MM.1S (cell line): ENCODE results near the gene CELF4.

Source experiments
- DNase-seq: peaks from one replicate; pipeline ENCODE4 v3.0.0-alpha.2; 2015
- H2AFZ ChIP-seq: fragments of 300-600 bp; sonication (generic); 2 replicates; pipeline ENCODE4 v1.6.0; 2016; ENCODE audit warnings: antibody characterized with exemption, low read length
- H3F3A ChIP-seq: fragments of 300-600 bp; sonication (generic); 2 replicates; pipeline ENCODE4 v1.6.1; 2016; ENCODE audit warnings: mild to moderate bottlenecking, antibody characterized with exemption, low read length, moderate library complexity, mixed read lengths; ENCODE audit not compliant: insufficient read depth
- H3K27ac ChIP-seq: fragments of 300-600 bp; sonication (generic); 2 replicates; pipeline ENCODE4 v1.5.1; 2016; ENCODE audit warnings: mild to moderate bottlenecking, low read length
- H3K27me3 ChIP-seq: fragments of 300-600 bp; sonication (generic); replicated peaks from 2 replicates; pipeline ENCODE4 v1.6.0; 2016; ENCODE audit warnings: low read length; ENCODE audit not compliant: insufficient read depth
- H3K36me3 ChIP-seq: fragments of 300-600 bp; sonication (generic); replicated peaks from 2 replicates; pipeline ENCODE4 v1.6.1; 2016; ENCODE audit warnings: mild to moderate bottlenecking, low read length, mixed read lengths; ENCODE audit not compliant: insufficient read depth
- H3K4me1 ChIP-seq: fragments of 300-600 bp; sonication (generic); 2 replicates; pipeline ENCODE4 v1.6.1; 2016; ENCODE audit warnings: low read length, mixed read lengths
- H3K4me2 ChIP-seq: fragments of 300-600 bp; sonication (generic); 2 replicates; pipeline ENCODE4 v1.6.0; 2016; ENCODE audit warnings: low read depth, low read length
- H3K4me3 ChIP-seq: fragments of 300-600 bp; sonication (generic); 2 replicates; pipeline ENCODE4 v1.5.1; 2016; ENCODE audit warnings: low read length, mixed read lengths
- H3K79me2 ChIP-seq: fragments of 300-600 bp; sonication (generic); 2 replicates; pipeline ENCODE4 v1.6.1; 2016; ENCODE audit warnings: mixed run types, low read length, mixed read lengths
- H3K9ac ChIP-seq: fragments of 300-600 bp; sonication (generic); 2 replicates; pipeline ENCODE4 v1.6.1; 2016; ENCODE audit warnings: low read length, mixed read lengths
- H3K9me2 ChIP-seq: fragments of 300-600 bp; sonication (generic); replicated peaks from 2 replicates; pipeline ENCODE4 v1.6.1; 2016; ENCODE audit warnings: mild to moderate bottlenecking, low read length, mixed read lengths; ENCODE audit not compliant: insufficient read depth
- H3K9me3 ChIP-seq: fragments of 300-600 bp; sonication (generic); replicated peaks from 2 replicates; pipeline ENCODE4 v1.6.1; 2016; ENCODE audit warnings: mild to moderate bottlenecking, low read length, mixed read lengths; ENCODE audit not compliant: insufficient read depth
- H4K20me1 ChIP-seq: fragments of 300-600 bp; sonication (generic); 2 replicates; pipeline ENCODE4 v1.6.1; 2016; ENCODE audit warnings: mild to moderate bottlenecking, low read length, moderate library complexity, mixed read lengths; ENCODE audit not compliant: insufficient read depth
- EZH2 ChIP-seq: fragments of 300-600 bp; sonication (generic); optimal IDR thresholded peaks from 2 replicates; pipeline ENCODE3; 2017; ENCODE audit warnings: low read depth, mild to moderate bottlenecking, antibody characterized with exemption, low read length, mixed read lengths
- EZH2phosphoT487 ChIP-seq: fragments of 300-600 bp; sonication (generic); IDR thresholded peaks from 2 replicates; pipeline ENCODE4 v1.6.1; 2018; ENCODE audit warnings: antibody characterized with exemption, low read length
- TF ChIP-seq, protein P1 (sequence below): fragments of 300-600 bp; sonication (generic); IDR thresholded peaks from 2 replicates; pipeline ENCODE4 v1.5.1; 2016; ENCODE audit warnings: antibody characterized with exemption, low read length, mixed read lengths

CELF4 gene

DNA sequence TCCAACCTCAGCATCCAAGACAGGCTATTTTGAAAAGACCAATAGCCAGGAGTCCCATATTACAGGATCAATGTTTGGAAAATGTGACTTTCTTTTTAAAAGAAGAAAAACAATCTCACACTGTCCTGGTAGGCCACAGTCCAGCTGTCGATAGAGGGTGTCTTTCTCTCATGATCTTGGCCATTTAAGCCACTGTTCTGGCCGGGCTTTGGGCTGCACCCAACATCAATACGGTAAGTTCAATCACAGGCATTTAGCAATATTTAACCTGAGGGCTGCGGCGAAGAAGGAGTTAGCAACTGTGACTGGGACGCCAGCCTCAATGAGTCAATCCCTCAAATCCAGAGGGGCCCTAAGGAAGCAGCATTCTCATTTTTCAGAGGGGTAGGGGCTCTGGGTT lies 69.0 kb downstream of the CELF4 start:
- no peak for DNase-seq
- Histone ChIP-seq H3K4me1 (no peaks in the 10 kb centered on the region), H3K79me2 (no peaks in the 10 kb centered on the region), H3K4me3 (no peak overlapping the region), H2AFZ (no peak overlapping the region), H3K9ac (no peak overlapping the region), H3K36me3 (no peaks in the 10 kb centered on the region), H3K9me2 (no peaks in the 10 kb centered on the region), H3F3A (no peaks in the 10 kb centered on the region), H3K27me3 (peaks cover 8% of the 10 kb centered on the region), H3K4me2 (no peak overlapping the region), H3K9me3 (no peaks in the 10 kb centered on the region), H4K20me1 (no peaks in the 10 kb centered on the region), H3K27ac (no peak overlapping the region)
- no peak for TF ChIP-seq EZH2phosphoT487
- TF ChIP-seq, protein P1, sequence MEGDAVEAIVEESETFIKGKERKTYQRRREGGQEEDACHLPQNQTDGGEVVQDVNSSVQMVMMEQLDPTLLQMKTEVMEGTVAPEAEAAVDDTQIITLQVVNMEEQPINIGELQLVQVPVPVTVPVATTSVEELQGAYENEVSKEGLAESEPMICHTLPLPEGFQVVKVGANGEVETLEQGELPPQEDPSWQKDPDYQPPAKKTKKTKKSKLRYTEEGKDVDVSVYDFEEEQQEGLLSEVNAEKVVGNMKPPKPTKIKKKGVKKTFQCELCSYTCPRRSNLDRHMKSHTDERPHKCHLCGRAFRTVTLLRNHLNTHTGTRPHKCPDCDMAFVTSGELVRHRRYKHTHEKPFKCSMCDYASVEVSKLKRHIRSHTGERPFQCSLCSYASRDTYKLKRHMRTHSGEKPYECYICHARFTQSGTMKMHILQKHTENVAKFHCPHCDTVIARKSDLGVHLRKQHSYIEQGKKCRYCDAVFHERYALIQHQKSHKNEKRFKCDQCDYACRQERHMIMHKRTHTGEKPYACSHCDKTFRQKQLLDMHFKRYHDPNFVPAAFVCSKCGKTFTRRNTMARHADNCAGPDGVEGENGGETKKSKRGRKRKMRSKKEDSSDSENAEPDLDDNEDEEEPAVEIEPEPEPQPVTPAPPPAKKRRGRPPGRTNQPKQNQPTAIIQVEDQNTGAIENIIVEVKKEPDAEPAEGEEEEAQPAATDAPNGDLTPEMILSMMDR = no peak
- TF ChIP-seq EZH2 = no peak

DNA sequence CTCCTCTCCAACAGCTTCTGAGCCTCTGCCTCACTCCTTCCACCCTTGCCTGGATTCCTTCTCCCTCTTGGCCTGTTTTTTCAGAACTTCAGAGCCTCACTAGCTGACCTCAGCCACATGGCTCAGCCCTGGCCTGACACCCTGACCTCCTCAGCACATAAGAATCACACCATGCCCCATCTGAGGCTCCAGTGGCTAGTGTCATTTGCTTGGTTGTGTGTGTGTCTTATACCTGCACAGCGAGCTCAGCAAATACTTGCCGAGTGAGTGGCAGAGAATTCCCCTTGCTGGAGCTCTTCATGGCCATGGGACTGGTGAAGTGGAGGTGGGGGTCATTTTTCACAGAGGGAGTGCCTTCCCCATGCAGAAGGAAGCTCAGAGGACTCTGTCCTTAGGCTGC lies 70.2 kb downstream of the CELF4 start:
- DNase-seq = no peak
- H3K36me3 ChIP-seq = no peaks in the 10 kb centered on the region
- H3K27ac ChIP-seq = no peak overlapping the region
- peaks cover 15% of the 10 kb centered on the region for H3K27me3 ChIP-seq
- H3K4me1 ChIP-seq = no peaks in the 10 kb centered on the region
- H3K9me3 ChIP-seq = no peaks in the 10 kb centered on the region
- no peak overlapping the region for H3K9ac ChIP-seq
- no peaks in the 10 kb centered on the region for H3F3A ChIP-seq
- no peak for TF ChIP-seq EZH2phosphoT487
- no peak for TF ChIP-seq EZH2
- TF ChIP-seq, protein P1 = no peak
- no peak overlapping the region for H2AFZ ChIP-seq
- no peaks in the 10 kb centered on the region for H3K9me2 ChIP-seq
- H4K20me1 ChIP-seq = no peaks in the 10 kb centered on the region
- H3K79me2 ChIP-seq = no peaks in the 10 kb centered on the region
- H3K4me3 ChIP-seq = no peak overlapping the region
- no peak overlapping the region for H3K4me2 ChIP-seq

DNA sequence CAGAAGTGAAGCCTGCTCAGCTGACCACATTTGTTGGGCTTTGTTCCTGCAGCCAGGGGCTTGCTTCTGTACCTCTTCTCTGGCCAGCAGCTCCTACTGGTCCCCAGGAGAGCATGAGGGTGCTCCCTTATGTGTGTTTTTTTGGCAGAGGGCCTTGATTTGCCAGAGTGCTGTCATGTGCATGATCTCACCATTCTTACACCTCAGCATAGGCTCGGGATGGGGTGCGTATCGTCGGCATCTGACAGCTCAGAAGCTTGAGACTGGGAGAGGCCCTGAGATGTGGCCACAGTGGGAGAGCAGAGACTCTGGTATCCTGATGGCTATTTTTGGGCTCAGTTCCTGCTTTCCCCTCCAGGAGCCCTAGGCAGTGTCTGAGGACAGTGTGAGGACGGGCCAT lies 71.2 kb downstream of the CELF4 start:
- DNase-seq = no peak
- no peaks in the 10 kb centered on the region for H3K4me1 ChIP-seq
- no peaks in the 10 kb centered on the region for H3F3A ChIP-seq
- TF ChIP-seq EZH2phosphoT487 = no peak
- TF ChIP-seq EZH2 = no peak
- TF ChIP-seq, protein P1 = no peak
- no peaks in the 10 kb centered on the region for H3K9me3 ChIP-seq
- H3K9me2 ChIP-seq = no peaks in the 10 kb centered on the region
- no peak overlapping the region for H2AFZ ChIP-seq
- no peaks in the 10 kb centered on the region for H3K36me3 ChIP-seq
- H3K4me3 ChIP-seq = no peak overlapping the region
- H3K79me2 ChIP-seq = no peaks in the 10 kb centered on the region
- H3K4me2 ChIP-seq = no peak overlapping the region
- H3K27ac ChIP-seq = no peak overlapping the region
- no peaks in the 10 kb centered on the region for H4K20me1 ChIP-seq
- H3K27me3 ChIP-seq = peaks cover 22% of the 10 kb centered on the region
- H3K9ac ChIP-seq = no peak overlapping the region
